Skeletal muscle satellite cell (primary cell): Measurements from ENCODE around the gene CTSA.
"Not testable (repeated sequence)": the region's sequence is repeated elsewhere in the genome, so short reads cannot be mapped to it uniquely, and the experiment has no call there.

Source experiments
- H3K27me3 ChIP-seq: 2 replicates; pipeline ENCODE4 v1.7.0; 2013; ENCODE audit warnings: low read length; ENCODE audit not compliant: control insufficient read depth, insufficient read depth
- H3K36me3 ChIP-seq: 2 replicates; pipeline ENCODE4 v1.7.0; 2013; ENCODE audit warnings: mild to moderate bottlenecking, control low read depth, low read length; ENCODE audit not compliant: insufficient read depth
- H3K4me1 ChIP-seq: 2 replicates; pipeline ENCODE4 v1.7.0; 2013; ENCODE audit warnings: low read length; ENCODE audit not compliant: control insufficient read depth, insufficient read depth
- H3K4me2 ChIP-seq: 2 replicates; pipeline ENCODE4 v1.7.0; 2013; ENCODE audit warnings: mild to moderate bottlenecking, low read length
- H3K4me3 ChIP-seq: 2 replicates; pipeline ENCODE4 v1.7.0; 2013; ENCODE audit warnings: low read length
- H3K9ac ChIP-seq: 2 replicates; pipeline ENCODE4 v1.7.0; 2013; ENCODE audit warnings: mild to moderate bottlenecking, low read depth, low read length, moderate library complexity
- H3K9me3 ChIP-seq: replicated peaks from 2 replicates; pipeline ENCODE4 v1.7.0; 2013; ENCODE audit warnings: mild to moderate bottlenecking, control low read depth, low read length

Gene CTSA

DNA sequence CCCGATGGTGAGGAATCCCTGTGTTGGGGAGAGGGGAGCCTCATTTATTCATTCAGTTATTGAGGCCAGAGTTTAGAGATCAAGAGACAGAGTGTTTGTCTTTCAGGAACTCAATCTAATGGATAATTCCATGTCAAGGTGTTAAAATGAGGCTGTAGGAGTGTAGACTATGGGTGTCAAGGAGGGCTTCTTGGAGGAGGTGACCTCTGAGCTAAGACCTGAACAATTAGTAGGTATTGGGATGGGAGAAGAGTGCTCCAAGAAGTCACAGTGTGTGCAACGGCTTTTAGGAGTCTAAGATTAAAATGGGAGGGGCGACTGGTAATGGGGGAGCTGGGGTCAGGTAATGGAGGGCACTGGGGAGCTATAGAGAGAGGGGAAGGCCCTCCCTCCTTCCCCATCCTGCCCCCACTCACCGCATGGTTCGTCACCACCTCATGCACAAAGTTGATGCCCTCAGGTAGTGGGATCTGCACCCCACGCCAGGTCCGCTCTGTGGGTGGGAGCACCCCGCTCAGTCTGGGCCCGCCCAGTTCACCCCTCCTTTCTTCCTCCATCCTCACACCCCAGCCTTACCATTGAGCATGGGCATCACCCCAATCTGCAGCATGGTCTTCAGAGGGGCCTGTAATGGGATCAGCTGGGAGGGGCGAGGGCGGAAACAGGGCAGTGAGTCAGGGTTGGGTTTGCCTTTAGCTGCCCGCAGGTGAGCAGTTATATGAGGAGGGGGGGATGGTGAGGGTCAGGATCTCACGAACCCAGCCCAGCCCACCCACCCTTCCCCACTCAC, 8.1 kb downstream of the CTSA start:
- Histone ChIP-seq H3K4me3 (no peak overlapping the region), H3K9me3 (no peaks in the 10 kb centered on the region), H3K36me3 (peaks cover 38% of the 10 kb centered on the region), H3K27me3 (no peaks in the 10 kb centered on the region), H3K4me1 (no peaks in the 10 kb centered on the region), H3K9ac (no peak overlapping the region), H3K4me2 (no peak overlapping the region)

- not testable (repeated sequence) for H3K4me2 ChIP-seq, H3K4me3 ChIP-seq, H3K9ac ChIP-seq, H3K4me1 ChIP-seq, H3K9me3 ChIP-seq, H3K27me3 ChIP-seq
- H3K36me3 ChIP-seq: peaks cover 26% of the 10 kb centered on the region
These were observed 10.2 kb downstream of the CTSA start for GRCh38 chr20:45901332-45901731.

DNA sequence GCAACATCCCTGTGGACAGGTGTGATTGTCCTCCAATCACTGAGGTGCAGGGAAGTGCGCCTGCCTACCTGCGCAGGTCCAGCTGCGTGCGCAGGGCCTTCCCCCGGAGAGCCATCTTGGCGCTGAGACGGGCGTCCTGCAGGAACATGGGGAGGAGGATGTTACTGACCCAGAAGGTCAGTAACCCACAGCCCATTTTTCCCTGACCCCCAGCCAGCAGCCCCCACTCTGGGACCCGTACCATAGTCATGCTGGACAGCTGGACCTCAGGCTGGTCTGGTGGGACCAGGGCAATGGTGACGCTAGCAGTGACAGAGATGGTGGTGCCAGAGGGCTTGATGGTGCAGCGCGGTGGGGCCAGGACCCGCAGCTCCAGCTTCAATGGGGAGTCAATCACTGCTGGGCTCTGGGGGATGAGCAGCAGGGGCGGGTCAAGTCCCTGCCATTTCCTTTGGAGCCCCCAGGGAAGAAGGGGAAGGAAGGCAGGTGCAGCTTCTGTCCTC, 11.1 kb downstream of the CTSA start:
- no peaks in the 10 kb centered on the region for H3K27me3 ChIP-seq
- no peak overlapping the region for H3K4me2 ChIP-seq
- H3K4me3 ChIP-seq: no peak overlapping the region
- no peak overlapping the region for H3K9ac ChIP-seq
- peaks cover 3% of the 10 kb centered on the region for H3K4me1 ChIP-seq
- no peaks in the 10 kb centered on the region for H3K9me3 ChIP-seq
- peaks cover 19% of the 10 kb centered on the region for H3K36me3 ChIP-seq

GRCh38 chr20:45904583-45905504, 13.7 kb downstream of the CTSA start:
- no peak overlapping the region for H3K4me3 ChIP-seq
- H3K9me3 ChIP-seq: no peaks in the 10 kb centered on the region
- no peak overlapping the region for H3K4me2 ChIP-seq
- H3K4me1 ChIP-seq: peaks cover 3% of the 10 kb centered on the region
- H3K9ac ChIP-seq: no peak overlapping the region
- no peaks in the 10 kb centered on the region for H3K27me3 ChIP-seq
- no peaks in the 10 kb centered on the region for H3K36me3 ChIP-seq

DNA sequence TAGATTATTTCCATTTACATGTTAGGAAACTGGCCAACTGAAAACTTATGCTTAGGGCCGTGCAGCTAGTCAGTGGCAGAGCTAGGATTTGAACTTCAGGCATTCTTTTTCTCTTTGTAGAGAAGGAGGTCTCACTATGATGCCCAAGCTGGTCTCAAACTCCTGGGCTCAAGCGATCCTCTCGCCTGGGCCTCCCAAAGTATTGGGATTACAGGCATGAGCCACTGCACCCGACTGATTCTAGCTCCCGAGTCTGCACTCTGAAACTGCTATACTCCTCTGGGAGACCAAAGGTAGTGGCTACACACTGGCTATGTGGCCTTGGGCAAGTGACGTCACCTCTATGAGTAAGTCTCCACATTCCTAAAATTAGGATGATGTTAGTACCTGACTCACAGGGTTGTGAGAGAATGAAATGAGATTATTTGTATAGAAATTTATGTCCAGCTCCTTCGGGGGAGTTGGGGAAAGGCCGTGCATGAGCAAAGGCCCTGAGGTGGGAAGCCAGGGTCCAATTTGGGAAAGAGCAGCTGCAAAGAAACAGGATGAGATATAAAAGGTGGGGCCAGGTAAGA, 14.5 kb downstream of the CTSA start:
- Histone ChIP-seq H3K9ac (no peak overlapping the region), H3K4me3 (no peak overlapping the region), H3K4me2 (no peak overlapping the region), H3K27me3 (no peaks in the 10 kb centered on the region), H3K4me1 (peaks cover 5% of the 10 kb centered on the region), H3K9me3 (no peaks in the 10 kb centered on the region), H3K36me3 (no peaks in the 10 kb centered on the region)

DNA sequence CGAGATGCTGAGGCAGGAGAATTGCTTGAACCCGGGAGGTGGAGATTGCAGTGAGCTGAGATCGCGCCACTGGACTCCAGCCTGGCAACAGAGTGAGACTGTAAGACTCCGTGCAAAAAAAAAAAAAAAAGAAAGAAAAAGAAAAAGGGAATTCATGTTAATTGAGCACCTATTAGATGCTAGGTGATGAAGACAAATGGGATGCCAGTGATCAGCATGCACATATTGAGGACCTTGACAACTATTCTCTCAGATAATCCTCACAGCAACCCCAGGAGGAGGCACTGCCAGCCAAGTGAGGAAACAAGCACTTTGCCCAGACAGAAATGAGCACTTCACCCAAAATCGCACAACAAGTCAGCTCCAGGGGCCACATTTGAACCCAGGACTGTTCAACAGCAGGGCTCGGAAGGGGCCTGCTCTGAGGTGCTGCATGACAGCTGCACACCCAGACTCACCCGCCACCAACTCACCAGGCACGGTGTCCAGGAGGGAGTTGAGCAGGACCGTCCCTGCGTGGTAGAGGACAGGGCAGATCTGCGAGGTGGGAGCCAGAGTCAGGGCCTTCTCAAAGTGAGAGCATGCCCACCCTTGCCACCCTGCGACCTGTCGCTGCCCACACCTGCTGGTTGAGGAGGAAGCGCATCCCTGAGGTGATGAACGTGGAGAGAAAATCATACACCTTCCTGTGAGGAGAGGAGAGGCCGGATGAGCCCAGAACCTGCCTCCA, 16.2 kb downstream of the CTSA start:
- no peaks in the 10 kb centered on the region for H3K36me3 ChIP-seq
- H3K9me3 ChIP-seq: no peaks in the 10 kb centered on the region
- H3K27me3 ChIP-seq: no peaks in the 10 kb centered on the region
- H3K4me2 ChIP-seq: no peak overlapping the region
- H3K4me3 ChIP-seq: no peak overlapping the region
- H3K4me1 ChIP-seq: peaks cover 20% of the 10 kb centered on the region
- no peak overlapping the region for H3K9ac ChIP-seq

DNA sequence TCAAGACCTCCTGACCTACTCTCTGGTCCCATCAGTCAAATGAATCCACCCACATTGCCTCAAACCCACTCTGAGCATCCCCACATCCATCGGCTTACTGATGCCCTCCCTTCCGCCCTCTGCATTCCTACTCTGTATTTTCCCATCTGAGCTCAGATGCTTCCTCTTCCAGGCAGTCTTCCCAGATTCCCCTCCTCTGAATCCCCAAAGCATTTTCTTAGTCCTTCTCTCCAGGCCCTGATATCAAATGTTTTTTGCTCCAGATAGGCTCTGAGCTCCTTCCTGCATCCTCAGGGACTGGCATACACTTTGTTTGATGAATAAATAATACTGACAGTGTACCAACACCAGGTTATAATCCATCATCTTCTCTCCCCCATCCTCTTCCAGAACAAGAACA, 16.9 kb downstream of the CTSA start:
- Histone ChIP-seq H3K4me3 (no peak overlapping the region), H3K4me1 (peaks cover 22% of the 10 kb centered on the region), H3K9me3 (no peaks in the 10 kb centered on the region), H3K27me3 (no peaks in the 10 kb centered on the region), H3K4me2 (no peak overlapping the region), H3K9ac (no peak overlapping the region), H3K36me3 (no peaks in the 10 kb centered on the region)

DNA sequence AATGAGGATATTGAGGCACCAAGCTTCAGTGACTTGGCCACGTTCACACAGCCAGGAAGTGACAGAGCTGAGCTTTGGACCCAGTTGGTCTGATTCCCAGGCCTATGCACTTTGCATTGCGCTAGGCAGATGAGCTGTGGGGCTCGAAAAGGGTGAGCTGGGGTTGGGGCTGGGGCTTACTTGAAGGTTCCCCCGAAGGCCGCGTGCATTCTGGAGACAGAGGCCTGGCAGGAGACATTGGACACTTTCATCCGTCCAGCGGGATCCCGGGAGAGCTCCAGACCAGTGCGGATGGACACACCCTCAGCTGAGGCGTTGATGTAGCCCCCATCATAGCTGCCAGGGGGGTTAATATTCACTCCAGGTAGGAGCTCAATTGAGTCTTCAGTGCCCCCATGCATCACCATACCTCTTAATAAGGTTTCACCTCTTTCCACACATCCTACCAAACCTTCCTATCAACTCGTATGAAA, 18.2 kb downstream of the CTSA start:
- H3K9me3 ChIP-seq: no peaks in the 10 kb centered on the region
- H3K27me3 ChIP-seq: no peaks in the 10 kb centered on the region
- peaks cover 22% of the 10 kb centered on the region for H3K4me1 ChIP-seq
- no peak overlapping the region for H3K4me3 ChIP-seq
- no peaks in the 10 kb centered on the region for H3K36me3 ChIP-seq
- H3K9ac ChIP-seq: no peak overlapping the region
- H3K4me2 ChIP-seq: no peak overlapping the region

DNA sequence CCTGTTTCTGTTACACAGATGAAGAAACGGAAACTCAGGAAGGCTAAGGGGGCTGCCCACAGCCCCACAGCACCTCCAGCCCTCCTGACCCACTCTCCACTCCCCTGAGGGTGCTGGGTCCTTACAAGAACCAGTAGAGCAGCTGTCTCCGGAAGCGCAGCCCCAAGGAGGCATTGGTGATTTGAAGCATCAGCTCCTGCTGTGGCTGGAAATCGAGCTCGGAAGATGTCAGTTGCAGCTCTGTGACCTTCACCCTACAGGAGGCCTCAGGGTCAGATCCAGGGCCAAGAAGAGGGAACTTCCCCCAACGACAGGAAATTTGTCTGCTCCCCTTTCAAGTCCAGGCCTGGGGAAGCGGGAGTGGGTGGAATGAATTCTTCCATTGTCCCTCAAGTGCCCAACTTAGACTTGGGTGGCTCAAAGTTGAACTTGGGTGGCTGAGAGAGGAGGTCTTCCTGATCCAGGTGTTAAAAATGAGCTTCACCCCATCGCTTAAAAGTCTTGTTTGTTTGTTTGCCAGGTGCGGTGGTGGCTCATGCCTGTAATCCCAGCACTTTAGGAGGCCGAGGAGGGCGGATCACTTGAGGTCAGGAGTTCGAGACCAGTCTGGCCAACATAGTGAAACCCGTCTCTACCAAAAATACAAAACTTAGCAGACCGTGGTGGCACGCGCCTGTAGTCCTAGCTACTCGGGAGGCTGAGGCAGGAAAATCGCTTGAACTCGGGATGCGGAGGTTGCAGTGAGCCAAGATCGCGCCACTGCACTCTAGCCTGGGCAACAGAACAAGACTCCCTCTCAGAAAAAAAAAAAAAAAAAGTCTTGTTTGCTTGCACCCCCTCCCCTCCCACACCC, 18.9 kb downstream of the CTSA start:
- Histone ChIP-seq H3K36me3 (no peaks in the 10 kb centered on the region), H3K4me1 (peaks cover 22% of the 10 kb centered on the region)

GRCh38 chr20:45910670-45911485, 19.7 kb downstream of the CTSA start:
- Histone ChIP-seq H3K4me3 (peak overlapping the region; percentile 61), H3K36me3 (no peaks in the 10 kb centered on the region), H3K9me3 (no peaks in the 10 kb centered on the region), H3K27me3 (no peaks in the 10 kb centered on the region), H3K9ac (no peak overlapping the region), H3K4me1 (peaks cover 20% of the 10 kb centered on the region), H3K4me2 (peak overlapping the region; percentile 78)

More for the DNA sequence above, 18.9 kb downstream of the CTSA start:
- Histone ChIP-seq H3K9ac (no peak overlapping the region), H3K9me3 (no peaks in the 10 kb centered on the region), H3K4me2 (peak overlapping the region; percentile 54), H3K4me3 (peak overlapping the region; percentile 21), H3K27me3 (no peaks in the 10 kb centered on the region)
